ENCODE measurements around the gene ZNF197.

GRCh38 chr3:44584646-44585501 is 40.0 kb upstream of the ZNF197 start, which contains the start of gene ZNF660:
- TF ChIP-seq CTCF (IDR thresholded peaks at IDR 0.05; ENCODE audit: low read depth, low read length, missing input control) (no peak), RAD21 (IDR thresholded peaks at IDR 0.05) (no peak), FOXA1 (IDR thresholded peaks at IDR 0.05) (no peak), RXRA (IDR thresholded peaks at IDR 0.05) (no peak), GABPA (IDR thresholded peaks at IDR 0.05 in 1 of 2, conservative IDR thresholded peaks at IDR 0.05 in 1 of 2) (no peak), FOXA2 (IDR thresholded peaks at IDR 0.05) (no peak), REST (IDR thresholded peaks at IDR 0.05) (no peak), TAF1 (conservative IDR thresholded peaks at IDR 0.05) (no peak)

Measured in liver (tissue), 3 donors.